COLO668 (cell line): ENCODE measurements around the gene C2CD5.
"Not testable (repeated sequence)": the region's sequence is repeated elsewhere in the genome, so short reads cannot be mapped to it uniquely, and the experiment has no call there.

Experiments used
- DNase-seq: peaks from one replicate; lab custom pipeline; 2025; ENCODE audit not compliant: unreplicated experiment; lab: John Stamatoyannopoulos, UW

Gene C2CD5

GRCh38 chr12:22477894-22478287 lies 66.5 kb downstream of the C2CD5 start:
- no peak for DNase-seq

- DNase-seq: no peak
Measured at GRCh38 chr12:22477166-22477893, 67.0 kb downstream of the C2CD5 start.

- no peak for DNase-seq
Measured at GRCh38 chr12:22476133-22476532, 68.2 kb downstream of the C2CD5 start.

- DNase-seq: no peak
Measured at GRCh38 chr12:22474970-22475720, 69.2 kb downstream of the C2CD5 start.

GRCh38 chr12:22473212-22473611 lies 71.1 kb downstream of the C2CD5 start:
- no peak for DNase-seq

GRCh38 chr12:22467190-22467589 lies 77.2 kb downstream of the C2CD5 start:
- DNase-seq: no peak

- DNase-seq: no peak
Measured at GRCh38 chr12:22463306-22463705, 81.0 kb downstream of the C2CD5 start.

GRCh38 chr12:22461786-22462185 lies 82.6 kb downstream of the C2CD5 start:
- DNase-seq: no peak

- no peak for DNase-seq
Measured at GRCh38 chr12:22459838-22460490, 84.4 kb downstream of the C2CD5 start.

GRCh38 chr12:22458298-22458937 lies 85.9 kb downstream of the C2CD5 start:
- DNase-seq: no peak

- DNase-seq: no peak
Measured at GRCh38 chr12:22457085-22457484, 87.3 kb downstream of the C2CD5 start.

- no peak for DNase-seq
Measured at GRCh38 chr12:22453511-22453910, 90.8 kb downstream of the C2CD5 start.

- no peak for DNase-seq
Measured at GRCh38 chr12:22447223-22447622, 97.1 kb downstream of the C2CD5 start.

GRCh38 chr12:22444317-22444665 lies 100.1 kb downstream of the C2CD5 start:
- DNase-seq: not testable (repeated sequence)

- DNase-seq: peak; percentile 49
Measured at GRCh38 chr12:22443379-22444316, 100.7 kb downstream of the C2CD5 start.

GRCh38 chr12:22437031-22437806 lies 107.1 kb downstream of the C2CD5 start:
- no peak for DNase-seq

GRCh38 chr12:22435583-22435982 lies 108.8 kb downstream of the C2CD5 start:
- no peak for DNase-seq

- DNase-seq: no peak
Measured at GRCh38 chr12:22431693-22432251, 112.6 kb downstream of the C2CD5 start.

GRCh38 chr12:22416801-22417200 lies 127.5 kb downstream of the C2CD5 start:
- DNase-seq: no peak
